Measurements from ENCODE around the gene NIPAL4.

DNA sequence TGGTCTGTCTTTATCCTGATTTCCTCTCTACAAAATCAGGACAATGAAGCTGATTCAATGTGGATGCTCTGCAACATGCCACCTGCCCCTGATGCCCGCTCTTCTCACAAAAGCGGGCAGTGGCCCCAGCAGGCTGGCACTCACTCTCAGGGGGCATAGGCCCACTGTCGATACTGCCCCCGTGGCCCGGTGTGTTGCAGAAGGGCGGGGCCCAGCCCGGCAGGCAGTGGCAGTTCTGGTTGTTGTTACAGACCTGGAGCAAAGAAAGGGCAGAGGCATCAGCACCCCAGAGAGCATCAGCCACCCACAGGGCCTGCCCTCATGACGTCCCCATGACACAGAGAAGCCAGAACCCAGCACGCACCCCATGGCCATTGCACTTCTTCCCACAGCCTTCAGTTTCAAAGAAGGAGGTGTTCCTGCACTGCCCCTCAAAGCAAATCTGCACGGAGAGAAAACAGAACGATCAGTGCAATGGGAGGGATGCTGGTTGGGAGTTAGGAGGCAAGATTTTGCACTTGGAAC is 31.5 kb downstream of the NIPAL4 start:
- TF ChIP-seq CTCF (IDR thresholded peaks at IDR 0.05), result no peak
- TF ChIP-seq POLR2A (IDR thresholded peaks at IDR 0.05), result no peak
